Suprapubic skin (tissue), 4 donors: ENCODE measurements around the gene TGFB2. TPM values are rescaled to one million over a fixed set of nuclear protein-coding genes. Genes with fewer than 3 reads are reported as not detected.

ENCODE experiments used
- DNase-seq, 2 donors: peaks; one replicate each; pipeline ENCODE4 v3.0.0-alpha.2; 2019; ENCODE audit warnings: low spot score in 2 of 2
- H3K27ac ChIP-seq: fragments of 200-600 bp; sonication (generic); one replicate; pipeline ENCODE4 v1.5.1; 2019
- H3K27me3 ChIP-seq: fragments of 200-600 bp; sonication (generic); one replicate; pipeline ENCODE4 v1.5.1; 2019
- H3K36me3 ChIP-seq: fragments of 200-600 bp; sonication (generic); one replicate; pipeline ENCODE4 v1.5.1; 2019
- H3K4me1 ChIP-seq: fragments of 200-600 bp; sonication (generic); one replicate; pipeline ENCODE4 v1.5.1; 2019
- H3K4me3 ChIP-seq: fragments of 200-600 bp; sonication (generic); one replicate; pipeline ENCODE4 v1.5.1; 2019; ENCODE audit warnings: mild to moderate bottlenecking
- H3K9me3 ChIP-seq: fragments of 200-600 bp; sonication (generic); one replicate; pipeline ENCODE4 v1.5.1; 2019
- CTCF ChIP-seq, 2 donors: fragments of 200-600 bp in 1 of 2; fragments of 450-650 bp in 1 of 2; sonication (generic) in 1 of 2; IDR thresholded peaks; one replicate each; pipeline ENCODE4 v1.5.1; 2016 to 2019; ENCODE audit warnings: antibody characterized with exemption in 2 of 2, mild to moderate bottlenecking in 1 of 2, moderate library complexity in 1 of 2
- EP300 ChIP-seq: sonication (generic); formaldehyde crosslinking; IDR thresholded peaks from one replicate; pipeline ENCODE4 v1.6.1; 2017; ENCODE audit warnings: antibody characterized with exemption
- POLR2A ChIP-seq, 2 donors: fragments of 450-650 bp; IDR thresholded peaks; one replicate each; pipeline ENCODE4 v1.6.1; 2017; ENCODE audit warnings: antibody characterized with exemption in 2 of 2, mild to moderate bottlenecking in 2 of 2, moderate library complexity in 2 of 2
- POLR2AphosphoS5 ChIP-seq, 3 donors: sonication (generic); formaldehyde crosslinking; IDR thresholded peaks; one replicate each; pipeline ENCODE4 v1.6.1; 2017; ENCODE audit warnings: antibody characterized with exemption in 3 of 3
- WGBS: methylation state at CpG from one replicate; pipeline ENCODE4 v1.1.5; 2018; 5-methylcytosine and 5-hydroxymethylcytosine counted together
- total RNA-seq, 4 donors: library from RNA; depleted of rRNA; stranded (reverse); fragments of >200 nt; gene quantifications; one replicate each; pipeline ENCODE4 v1.1.0, GENCODE V29; 2016

TGFB2 gene
- total RNA-seq, 4 donors from 2014 or later = 0.60 to 3.9 (median 3.0) TPM

DNA sequence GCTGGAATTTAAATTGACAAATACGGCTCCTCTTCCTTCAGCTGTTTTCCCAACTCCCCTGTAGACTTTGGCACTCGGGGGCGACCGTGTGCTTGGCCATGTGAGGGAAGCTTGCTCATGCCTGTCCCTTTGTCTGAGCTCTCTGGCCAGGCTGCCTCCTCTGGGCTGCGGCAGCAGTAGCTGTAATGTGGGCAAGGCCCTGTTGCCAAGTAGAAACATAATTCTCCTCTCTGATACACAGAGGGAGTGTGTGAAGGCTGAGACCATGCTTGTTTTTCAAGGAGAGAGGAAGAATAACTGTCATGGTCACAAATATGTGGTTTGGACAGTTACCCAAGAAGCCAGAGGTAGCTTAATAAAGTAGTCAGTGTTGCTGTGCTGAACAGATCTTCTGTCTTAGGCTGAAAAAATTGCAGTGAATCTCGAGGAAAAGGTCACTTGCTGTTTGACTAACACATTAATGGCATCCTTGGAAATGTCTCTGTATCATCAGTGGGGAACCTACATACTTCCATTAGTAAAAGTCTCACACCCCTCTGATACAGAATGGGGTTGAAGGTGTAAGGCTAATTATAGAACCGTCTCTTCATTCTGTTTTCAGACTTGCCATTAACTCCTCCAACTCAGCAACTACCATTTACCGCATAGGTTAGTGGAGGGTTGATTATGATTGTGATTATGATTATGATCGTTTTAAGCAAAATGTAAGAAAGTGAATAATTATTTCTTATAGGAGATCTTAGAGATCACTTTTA, 94.6 kb downstream of the TGFB2 start:
- Histone ChIP-seq H3K9me3 (no peaks in the 10 kb centered on the region), H3K4me3 (no peak overlapping the region), H3K27me3 (no peaks in the 10 kb centered on the region), H3K36me3 (no peaks in the 10 kb centered on the region), H3K4me1 (no peaks in the 10 kb centered on the region), H3K27ac (no peak overlapping the region)
- no peak for DNase-seq
- no peak for TF ChIP-seq POLR2A (IDR thresholded peaks at IDR 0.05)
- TF ChIP-seq CTCF (IDR thresholded peaks at IDR 0.05) = no peak
- no peak for TF ChIP-seq POLR2AphosphoS5 (IDR thresholded peaks at IDR 0.05)
- TF ChIP-seq EP300 = no peak
- 74% methylated on average over 9 of the region's 9 CpGs for WGBS

- TF ChIP-seq POLR2A (IDR thresholded peaks at IDR 0.05) (no peak), POLR2AphosphoS5 (IDR thresholded peaks at IDR 0.05) (no peak), CTCF (IDR thresholded peaks at IDR 0.05) (no peak), EP300 (no peak)
- Histone ChIP-seq H3K9me3 (no peaks in the 10 kb centered on the region), H3K4me3 (no peak overlapping the region), H3K27ac (no peak overlapping the region), H3K4me1 (no peaks in the 10 kb centered on the region), H3K27me3 (no peaks in the 10 kb centered on the region), H3K36me3 (no peaks in the 10 kb centered on the region)
- DNase-seq = no peak
- WGBS = 100% methylated on average over 2 of the region's 2 CpGs
Observed at GRCh38 chr1:218443255-218443654, 98.1 kb downstream of the TGFB2 start.

DNA sequence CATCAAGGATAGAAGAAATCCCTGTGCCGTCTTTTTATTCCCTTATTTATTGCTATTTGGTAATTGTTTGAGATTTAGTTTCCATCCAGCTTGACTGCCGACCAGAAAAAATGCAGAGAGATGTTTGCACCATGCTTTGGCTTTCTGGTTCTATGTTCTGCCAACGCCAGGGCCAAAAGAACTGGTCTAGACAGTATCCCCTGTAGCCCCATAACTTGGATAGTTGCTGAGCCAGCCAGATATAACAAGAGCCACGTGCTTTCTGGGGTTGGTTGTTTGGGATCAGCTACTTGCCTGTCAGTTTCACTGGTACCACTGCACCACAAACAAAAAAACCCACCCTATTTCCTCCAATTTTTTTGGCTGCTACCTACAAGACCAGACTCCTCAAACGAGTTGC, 99.0 kb downstream of the TGFB2 start:
- 56% methylated on average over 5 of the region's 5 CpGs for WGBS
- Histone ChIP-seq H3K9me3 (no peaks in the 10 kb centered on the region), H3K36me3 (no peaks in the 10 kb centered on the region), H3K4me3 (no peak overlapping the region), H3K27ac (no peak overlapping the region), H3K4me1 (no peaks in the 10 kb centered on the region), H3K27me3 (no peaks in the 10 kb centered on the region)
- TF ChIP-seq POLR2A (IDR thresholded peaks at IDR 0.05) (no peak), CTCF (IDR thresholded peaks at IDR 0.05) (no peak), POLR2AphosphoS5 (IDR thresholded peaks at IDR 0.05) (no peak), EP300 (no peak)
- DNase-seq = no peak

DNA sequence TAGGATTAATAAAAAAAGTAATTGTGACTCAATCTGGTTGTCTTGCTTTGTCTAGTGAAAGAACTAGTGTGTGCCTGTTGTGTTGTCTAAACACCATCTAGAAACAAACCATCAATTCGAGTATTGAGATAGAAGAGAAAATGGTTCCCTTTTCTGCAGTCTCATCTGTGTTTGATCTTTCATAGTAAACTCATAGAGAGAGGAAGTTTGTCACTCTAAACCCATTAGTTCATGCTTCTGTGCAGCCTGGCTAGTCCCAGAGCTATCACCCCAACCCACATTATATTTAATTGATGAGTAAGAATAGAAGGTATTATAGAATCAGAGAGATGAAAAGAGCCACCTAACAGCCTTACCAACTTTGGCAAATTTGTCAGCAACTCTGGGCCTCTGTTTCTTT, 99.5 kb downstream of the TGFB2 start:
- Histone ChIP-seq H3K27ac (no peak overlapping the region), H3K4me1 (no peaks in the 10 kb centered on the region), H3K36me3 (no peaks in the 10 kb centered on the region), H3K9me3 (no peaks in the 10 kb centered on the region), H3K27me3 (no peaks in the 10 kb centered on the region), H3K4me3 (no peak overlapping the region)
- DNase-seq = no peak
- WGBS = 59% methylated on average over 1 of the region's 1 CpG
- TF ChIP-seq EP300 (no peak), POLR2A (IDR thresholded peaks at IDR 0.05) (no peak), POLR2AphosphoS5 (IDR thresholded peaks at IDR 0.05) (no peak), CTCF (IDR thresholded peaks at IDR 0.05) (no peak)

GRCh38 chr1:218447010-218447689, 102.0 kb downstream of the TGFB2 start:
- H3K27me3 ChIP-seq = no peaks in the 10 kb centered on the region
- peak overlapping the region; percentile 79 for H3K27ac ChIP-seq
- 70% methylated on average over 7 of the region's 7 CpGs for WGBS
- no peak for TF ChIP-seq EP300
- no peak for TF ChIP-seq CTCF (IDR thresholded peaks at IDR 0.05)
- no peak for TF ChIP-seq POLR2AphosphoS5 (IDR thresholded peaks at IDR 0.05)
- no peak for TF ChIP-seq POLR2A (IDR thresholded peaks at IDR 0.05)
- H3K36me3 ChIP-seq = no peaks in the 10 kb centered on the region
- H3K4me1 ChIP-seq = no peaks in the 10 kb centered on the region
- no peak overlapping the region for H3K4me3 ChIP-seq
- DNase-seq = no peak
- no peaks in the 10 kb centered on the region for H3K9me3 ChIP-seq
